GM04504 (cell line): ENCODE measurements around the gene SAMD4B.
A peak's percentile ranks its signal among the peaks of the same experiment; 100 is the strongest.

Experiments
- DNase-seq: peaks from one replicate; pipeline ENCODE4 v3.0.0-alpha.2; 2012; ENCODE audit warnings: low read depth

The SAMD4B gene

DNA sequence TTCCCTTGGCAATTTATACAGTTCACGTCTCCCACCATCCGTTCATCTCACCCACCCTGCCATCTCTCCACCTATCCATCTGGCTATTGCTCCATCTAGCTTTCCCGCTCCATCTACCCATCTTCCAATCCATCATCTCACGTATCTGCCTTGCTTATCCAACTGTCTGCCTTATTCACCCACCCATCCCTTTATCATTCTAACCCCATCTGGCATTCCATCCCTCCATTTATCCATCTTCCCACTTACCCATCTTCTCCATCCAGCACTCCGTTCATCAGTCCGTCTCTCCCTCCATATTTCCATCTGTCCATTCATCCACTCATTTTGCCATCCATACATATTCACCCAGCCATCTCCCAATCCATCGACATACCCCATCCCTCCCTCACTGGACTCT lies 83.5 kb downstream of the SAMD4B start:
- no peak for DNase-seq

DNA sequence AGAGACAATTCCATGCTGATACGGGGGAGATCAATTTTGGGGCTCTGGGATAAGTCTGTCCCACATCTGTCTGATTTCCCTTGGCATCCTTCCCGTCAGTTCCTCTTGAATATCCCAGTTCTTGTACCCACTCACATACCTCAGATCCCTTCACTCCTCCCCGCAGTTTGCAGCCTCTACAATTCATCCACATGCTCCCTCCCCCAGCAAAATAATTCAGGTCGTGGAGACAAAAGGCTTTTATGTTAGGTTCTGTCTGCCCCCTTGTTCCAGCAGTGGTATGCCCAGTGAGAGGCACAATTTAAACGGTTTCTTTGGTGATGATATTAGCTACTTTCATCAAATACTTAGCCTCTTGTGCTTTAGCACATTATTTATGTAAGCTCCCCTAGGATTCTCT lies 83.9 kb downstream of the SAMD4B start:
- no peak for DNase-seq

DNA sequence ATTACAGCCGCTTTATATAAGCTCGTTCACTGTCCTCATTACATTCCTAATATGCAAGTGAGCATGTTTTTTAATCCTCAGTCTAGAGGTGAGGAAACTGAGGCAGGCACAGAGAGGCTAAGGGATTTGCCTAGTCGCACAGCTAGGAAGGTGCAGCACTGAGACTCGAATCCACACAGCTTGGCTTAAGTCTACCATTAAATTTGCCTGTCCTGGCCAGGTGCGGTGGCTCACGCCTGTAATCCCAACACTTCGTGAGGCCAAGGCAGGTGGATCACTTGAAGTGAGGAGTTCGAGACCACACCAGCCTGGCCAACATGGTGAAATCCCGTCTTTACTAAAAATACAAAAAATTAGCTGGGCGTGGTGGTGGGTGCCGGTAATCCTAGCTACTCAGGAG lies 85.5 kb downstream of the SAMD4B start:
- DNase-seq, result no peak

DNA sequence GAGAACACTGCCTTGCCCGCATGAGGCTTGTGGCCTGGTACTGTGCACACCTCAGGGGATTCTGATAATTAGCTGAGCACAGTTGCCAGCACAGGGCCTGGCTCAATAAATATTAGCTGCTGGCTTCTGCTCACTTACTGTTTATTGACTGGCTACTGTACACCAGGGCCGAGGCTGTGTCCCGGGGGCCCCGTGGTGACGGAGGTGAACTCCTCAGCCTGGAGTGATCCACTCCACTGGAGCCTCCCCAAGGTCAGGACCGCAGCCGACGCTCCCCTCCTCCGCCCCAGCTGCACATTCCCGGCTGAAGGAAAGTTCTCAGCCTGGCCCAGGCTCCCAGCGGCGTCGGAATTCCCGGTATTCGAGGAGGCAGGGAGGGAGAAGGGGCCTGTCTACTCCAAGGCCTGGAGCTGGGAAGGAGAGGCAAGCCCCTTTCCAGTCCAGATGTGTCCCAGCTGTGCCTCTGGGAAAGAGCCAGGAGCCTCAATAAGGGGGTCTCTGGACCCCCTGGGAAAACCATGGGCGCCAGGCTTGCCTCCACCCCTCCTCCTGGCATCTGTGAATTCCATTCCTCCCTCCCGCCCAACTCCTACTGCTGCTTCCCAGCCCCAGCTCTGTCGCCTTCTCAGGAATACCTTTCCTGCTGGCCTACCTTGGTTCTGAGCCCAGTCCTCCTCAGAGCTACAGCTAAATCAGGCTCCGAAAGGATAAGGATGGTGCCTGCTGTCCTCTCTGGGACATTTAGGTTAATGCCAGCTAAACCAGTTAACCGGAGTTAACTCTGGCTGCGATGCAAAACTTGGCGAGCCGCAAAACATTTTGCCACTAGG lies 86.3 kb downstream of the SAMD4B start:
- DNase-seq, result peak; percentile 78

DNA sequence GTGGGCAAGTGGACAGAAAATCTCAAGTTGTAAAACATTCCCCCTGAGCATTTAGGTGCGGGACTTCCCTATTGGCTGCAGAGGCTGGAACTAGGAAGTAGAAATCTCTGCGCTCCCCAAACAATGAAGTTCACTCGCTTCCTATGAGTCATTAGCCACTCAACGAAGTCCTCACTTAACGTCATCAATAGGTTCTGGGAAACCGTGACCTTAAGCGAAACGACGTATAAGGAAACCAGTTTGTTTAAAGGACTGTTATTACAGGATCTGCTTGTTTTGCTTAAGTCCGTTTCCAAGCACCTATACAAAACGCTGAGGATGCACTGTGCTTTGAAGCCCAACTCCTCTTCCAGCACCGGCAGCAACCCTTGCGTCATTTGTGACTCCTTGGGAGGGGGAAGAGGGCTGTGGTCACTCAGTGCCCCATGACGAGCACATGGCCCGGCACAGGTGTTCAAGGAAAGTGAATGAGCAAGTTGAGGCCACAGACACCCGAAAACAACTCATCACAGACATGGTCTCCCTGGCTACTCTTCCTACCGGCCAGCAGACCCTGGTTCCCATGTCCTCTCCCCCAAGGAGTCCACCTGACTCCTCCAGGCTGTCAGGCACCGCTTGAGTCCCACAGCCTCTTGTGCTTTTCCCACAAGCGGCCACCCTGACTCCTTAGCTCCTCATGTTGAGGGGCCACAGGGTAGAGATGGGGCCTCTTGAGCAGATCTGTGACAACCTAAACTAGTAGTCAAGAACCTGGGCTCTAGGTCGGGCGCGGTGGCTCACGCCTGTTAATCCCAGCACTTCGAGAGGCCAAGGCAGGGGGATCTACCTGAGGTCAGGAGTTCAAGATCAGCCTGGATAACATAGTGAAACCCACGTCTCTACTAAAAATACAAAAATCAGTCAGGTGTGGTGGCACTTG lies 88.7 kb downstream of the SAMD4B start:
- DNase-seq, result no peak

DNA sequence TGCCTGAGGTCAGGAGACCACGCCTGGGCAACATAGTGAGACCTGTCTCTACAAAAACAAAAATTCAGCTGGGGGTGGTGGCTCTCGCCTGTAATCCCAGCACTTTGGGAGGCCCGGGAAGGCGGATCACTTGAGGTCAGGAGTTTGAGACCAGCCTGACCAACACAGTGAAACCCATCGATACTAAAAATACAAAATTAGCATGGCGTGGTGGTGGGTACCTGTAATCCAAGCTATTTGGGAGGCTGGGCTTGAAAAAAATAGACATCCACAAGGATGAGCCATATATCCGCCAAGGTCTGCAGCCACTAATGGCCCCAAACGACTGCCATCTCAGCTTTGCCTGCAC lies 90.4 kb downstream of the SAMD4B start:
- no peak for DNase-seq

DNA sequence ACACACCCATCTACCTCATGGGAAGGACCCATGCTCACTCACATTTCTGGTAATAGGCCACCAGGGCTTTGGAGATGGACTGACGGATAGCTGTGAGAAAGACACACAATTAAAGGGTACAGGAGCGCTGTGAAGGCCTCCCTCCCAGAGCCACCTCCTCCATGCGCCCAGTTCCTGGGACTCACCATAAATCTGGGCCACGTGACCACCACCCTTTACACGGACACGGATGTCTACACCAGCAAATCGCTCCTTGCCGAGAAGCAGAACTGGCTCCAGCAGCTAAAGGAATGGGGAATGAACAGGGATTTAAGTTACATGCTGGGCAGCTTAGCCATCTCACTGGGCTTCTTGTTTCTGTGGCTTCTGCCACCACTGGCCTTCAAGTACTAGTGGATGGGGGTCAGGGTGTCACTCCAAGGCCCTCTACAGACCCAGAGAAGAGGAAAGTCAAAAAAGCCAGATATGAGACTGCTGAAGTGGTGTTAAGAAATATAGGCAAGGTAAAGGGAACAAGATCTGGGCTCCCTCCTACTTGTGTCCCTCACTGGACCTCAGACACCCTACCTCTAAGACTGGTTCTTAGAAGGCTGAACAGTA lies 91.4 kb downstream of the SAMD4B start:
- DNase-seq, result no peak

DNA sequence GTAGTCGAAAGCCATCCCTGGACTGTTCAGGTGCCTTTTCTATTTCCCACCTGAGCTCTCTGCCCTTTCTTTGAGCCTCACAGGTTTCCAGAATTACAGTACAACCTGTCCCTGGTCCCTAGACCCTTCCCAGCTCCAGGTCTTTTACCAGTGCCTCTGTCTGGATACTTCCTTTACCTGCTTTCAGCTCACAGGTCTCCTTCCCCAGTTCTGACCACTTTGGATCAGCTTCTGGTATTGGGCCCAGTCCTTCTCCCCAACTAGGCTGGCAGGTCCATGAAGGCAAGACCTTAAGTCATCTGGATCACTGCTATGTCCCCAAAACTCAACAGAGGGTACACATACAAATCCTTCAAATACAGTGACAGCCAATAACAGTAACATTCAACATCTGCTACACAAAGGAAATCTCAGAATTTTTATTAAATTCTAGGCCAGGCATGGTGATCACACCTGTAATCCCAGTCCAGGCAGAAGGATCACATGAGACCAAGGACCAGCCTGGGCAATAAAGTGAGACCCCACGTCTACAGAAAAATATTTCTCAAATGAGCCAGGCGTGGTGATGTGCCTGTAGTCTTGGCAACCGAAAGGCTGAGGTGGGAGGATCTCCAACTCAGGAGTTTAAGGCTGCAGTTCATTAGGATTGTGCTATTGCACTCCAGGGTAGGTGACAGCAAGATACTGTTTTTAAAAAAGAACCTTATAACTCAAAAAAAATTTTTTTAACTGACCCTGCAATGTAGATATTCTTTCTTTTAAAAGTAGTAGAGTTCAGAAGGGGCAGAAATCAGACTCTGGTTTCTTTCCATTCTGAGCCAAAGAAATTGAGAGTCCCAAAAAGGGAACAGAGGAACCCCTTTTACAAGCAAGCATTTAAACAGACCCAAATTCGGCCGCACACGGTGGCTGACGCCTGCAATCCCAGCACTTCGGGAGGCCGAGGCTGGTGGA lies 92.2 kb downstream of the SAMD4B start:
- no peak for DNase-seq
